Hematopoietic multipotent progenitor cell treated with erythropoietin and hydrocortisone succinate and interleukin-3 and kit ligand, for 8 days (in vitro differentiated cells): Measurements from ENCODE around the gene GABRR1.

Source experiments
- DNase-seq: peaks from one replicate; pipeline ENCODE4 v3.0.0-alpha.2; 2015

Gene GABRR1

GRCh38 chr6:89214197-89214596 lies 3.0 kb downstream of the GABRR1 start:
- no peak for DNase-seq

GRCh38 chr6:89212472-89212871 lies 4.7 kb downstream of the GABRR1 start:
- DNase-seq: no peak

- DNase-seq: no peak
These were observed 7.7 kb downstream of the GABRR1 start for GRCh38 chr6:89209457-89209856.

DNA sequence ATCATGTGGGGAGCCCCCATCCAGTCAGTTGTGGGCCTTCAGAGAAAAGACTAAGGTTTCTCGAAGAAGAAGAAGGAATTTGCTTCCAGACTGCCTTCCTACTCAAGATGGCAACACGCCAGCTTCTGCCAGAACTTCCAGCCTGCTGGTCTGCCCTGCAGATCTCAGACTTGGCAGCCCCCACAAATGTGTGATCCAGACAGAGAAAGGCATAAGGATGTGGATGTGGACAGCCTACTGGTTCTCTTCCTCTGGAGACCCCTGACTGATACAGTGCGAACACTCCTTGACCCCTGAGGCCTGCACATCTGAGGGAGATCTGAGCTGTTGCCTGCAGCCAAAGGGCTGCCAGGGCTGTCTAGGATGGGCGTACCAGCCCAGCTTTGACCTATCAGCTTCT lies 8.6 kb downstream of the GABRR1 start:
- no peak for DNase-seq

GRCh38 chr6:89205819-89206218 lies 11.3 kb downstream of the GABRR1 start:
- DNase-seq: no peak

DNA sequence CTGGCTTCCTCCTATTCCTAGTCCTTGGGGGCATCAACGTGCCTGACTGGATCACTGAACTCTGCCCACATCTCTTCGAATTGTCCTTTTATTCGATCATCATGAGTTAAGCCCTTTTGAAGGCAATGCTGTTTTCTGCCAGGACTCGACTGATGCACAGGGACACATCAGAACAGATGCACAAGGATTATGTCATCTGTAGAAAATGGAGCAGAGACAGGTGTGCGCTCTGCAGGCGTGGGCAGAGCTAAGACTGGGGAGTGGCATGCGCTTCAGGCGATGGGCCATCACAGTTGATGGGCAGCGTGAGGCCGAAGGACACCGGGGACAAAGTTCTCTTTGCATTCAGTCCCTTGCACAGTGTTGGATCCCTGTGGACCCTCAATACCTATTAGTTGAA lies 13.1 kb downstream of the GABRR1 start:
- DNase-seq: no peak

DNA sequence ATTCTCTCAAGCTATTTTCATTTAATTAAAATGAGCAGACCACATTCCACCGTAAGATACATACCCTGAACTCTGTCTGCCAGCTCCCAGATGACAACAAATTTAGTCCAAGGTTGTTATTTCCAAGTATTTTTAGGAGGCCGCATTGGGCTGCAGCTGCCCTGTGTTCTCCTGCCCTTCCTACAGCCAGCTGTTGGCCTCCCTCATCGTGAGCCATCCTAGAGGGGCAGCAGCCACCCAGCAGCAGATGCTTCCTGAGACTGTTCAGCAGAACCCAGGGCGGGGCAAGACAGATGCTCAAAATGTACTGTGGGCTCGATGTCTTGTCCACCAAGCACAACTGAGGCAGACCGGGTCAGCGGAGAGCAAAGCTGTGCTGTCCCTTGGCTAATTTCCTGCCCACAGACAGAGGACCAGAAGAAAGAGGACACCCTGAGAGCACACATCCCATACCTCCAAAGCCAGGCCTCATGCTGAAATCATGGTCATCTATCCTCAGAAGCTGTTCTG lies 16.4 kb downstream of the GABRR1 start:
- DNase-seq: no peak

DNA sequence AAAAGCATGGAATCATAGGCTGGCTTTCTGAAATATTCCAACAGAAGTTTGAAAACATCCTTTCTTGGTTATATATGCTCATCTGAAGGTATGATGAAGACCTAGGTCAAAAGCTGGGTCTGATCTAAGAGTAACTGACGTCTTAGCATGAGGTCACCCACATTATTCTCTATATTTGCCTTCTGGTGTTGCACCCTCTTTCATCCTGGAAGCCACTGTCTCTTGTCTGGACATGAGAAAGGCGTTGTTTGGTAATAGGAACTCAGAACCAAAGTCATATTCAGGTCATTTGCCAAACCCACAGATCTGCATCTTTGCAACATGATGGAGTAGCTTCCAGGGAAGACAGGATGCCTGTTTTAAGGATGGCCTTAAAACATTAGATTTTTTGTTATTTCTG lies 17.6 kb downstream of the GABRR1 start:
- DNase-seq: no peak

DNA sequence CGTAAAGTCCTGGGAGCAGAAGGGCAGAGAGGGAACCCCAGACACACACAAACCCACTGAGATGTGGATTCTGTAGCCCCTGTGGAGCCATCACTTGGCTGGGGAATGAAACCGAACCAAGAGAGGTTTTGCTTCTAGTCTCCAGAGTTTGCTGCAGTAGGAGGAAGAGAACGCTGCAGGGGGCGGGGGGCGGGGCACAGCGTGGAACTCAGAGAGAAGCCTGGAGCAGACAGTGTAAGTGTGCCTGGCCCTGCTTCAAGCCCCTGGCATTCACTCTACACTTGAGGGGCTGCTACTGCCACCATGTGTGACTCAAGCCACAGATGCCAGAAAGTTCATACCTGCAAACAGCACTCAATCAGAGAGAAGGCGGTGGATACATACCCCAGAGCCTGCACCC lies 18.9 kb downstream of the GABRR1 start:
- DNase-seq: no peak

DNA sequence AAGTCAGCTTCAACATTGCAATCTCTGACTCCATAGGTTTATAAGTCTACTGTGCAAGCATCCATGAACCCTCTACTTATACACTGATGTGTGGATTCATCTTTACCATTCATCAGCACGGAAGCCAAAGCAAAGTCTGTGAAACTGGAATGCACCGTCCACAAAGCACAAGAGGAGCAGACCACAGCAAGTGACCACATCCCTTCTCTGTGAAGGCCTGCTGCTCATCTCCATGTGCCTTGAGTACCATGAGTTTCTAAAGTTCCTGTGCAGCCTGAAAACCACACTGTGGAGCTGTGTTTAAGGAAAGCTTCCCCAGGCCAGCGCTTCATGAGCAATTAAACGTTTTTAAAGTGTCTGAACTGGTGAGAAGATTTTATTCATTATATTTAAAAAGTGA lies 20.0 kb downstream of the GABRR1 start:
- no peak for DNase-seq

DNA sequence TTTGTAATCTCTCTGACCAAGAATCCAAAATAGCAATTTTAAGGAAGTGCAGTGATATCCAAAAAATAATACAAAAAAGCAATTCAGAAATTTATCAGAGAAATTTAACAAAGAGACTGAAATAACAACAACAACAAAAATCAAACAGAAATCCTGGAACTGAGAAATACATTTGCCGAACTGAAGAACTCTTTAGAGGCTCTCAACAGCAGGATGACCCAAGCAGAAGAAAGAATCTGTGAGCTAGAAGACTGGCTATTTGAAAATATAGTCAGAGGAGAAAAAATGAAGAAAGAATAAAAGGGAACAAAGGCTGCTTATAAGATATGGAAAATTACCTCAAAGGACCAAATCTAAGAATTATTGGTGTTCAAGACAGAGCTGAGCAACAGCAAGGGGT lies 22.6 kb downstream of the GABRR1 start:
- no peak for DNase-seq

- DNase-seq: no peak
These were observed 26.4 kb downstream of the GABRR1 start for GRCh38 chr6:89190741-89191140.

DNA sequence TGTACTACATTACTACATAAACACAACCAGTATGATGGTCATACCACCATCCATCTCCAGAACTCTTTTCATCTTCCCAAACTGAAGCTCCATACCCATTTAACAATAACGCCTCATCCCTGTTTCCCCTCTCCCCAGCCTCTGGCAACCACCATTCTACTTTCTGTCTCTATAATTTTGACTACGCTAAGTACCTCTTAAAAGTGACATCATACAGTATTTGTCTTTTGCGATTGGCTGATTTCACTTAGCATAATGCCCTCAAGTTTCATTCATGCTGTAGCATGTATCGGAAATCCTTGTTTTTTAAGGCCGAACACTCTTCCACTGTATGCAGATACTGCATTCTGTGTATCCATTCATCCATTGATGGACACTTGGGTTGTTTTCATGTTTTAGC lies 29.7 kb downstream of the GABRR1 start:
- DNase-seq: no peak

GRCh38 chr6:89186762-89187161 lies 30.4 kb downstream of the GABRR1 start:
- DNase-seq: no peak

- no peak for DNase-seq
These were observed 32.8 kb downstream of the GABRR1 start for GRCh38 chr6:89184344-89184743.

GRCh38 chr6:89183294-89183693 lies 33.9 kb downstream of the GABRR1 start:
- DNase-seq: no peak

- no peak for DNase-seq
These were observed 36.2 kb downstream of the GABRR1 start for GRCh38 chr6:89180971-89181370.

- DNase-seq: no peak
These were observed 37.0 kb downstream of the GABRR1 start for GRCh38 chr6:89180112-89180511.

DNA sequence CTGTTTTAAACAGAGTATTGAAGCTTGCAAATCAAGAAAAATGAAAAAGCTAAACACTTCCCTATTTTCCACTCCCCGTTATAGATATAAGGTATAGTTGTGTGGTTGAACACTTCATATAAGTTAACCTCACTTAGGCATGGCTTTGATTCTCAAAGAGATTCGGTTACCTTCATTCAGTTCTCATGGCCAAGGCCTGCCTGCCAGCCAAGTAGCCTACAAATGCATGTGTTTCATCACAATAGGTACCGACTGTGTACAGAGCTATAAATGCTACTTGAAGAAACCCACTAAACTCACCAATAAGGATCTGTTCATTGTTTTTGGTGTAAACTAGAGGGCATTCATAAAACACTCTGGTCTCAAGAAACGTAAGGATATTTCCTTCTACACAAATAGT lies 43.5 kb downstream of the GABRR1 start:
- no peak for DNase-seq

- DNase-seq: no peak
These were observed 45.0 kb downstream of the GABRR1 start for GRCh38 chr6:89172131-89172530.

DNA sequence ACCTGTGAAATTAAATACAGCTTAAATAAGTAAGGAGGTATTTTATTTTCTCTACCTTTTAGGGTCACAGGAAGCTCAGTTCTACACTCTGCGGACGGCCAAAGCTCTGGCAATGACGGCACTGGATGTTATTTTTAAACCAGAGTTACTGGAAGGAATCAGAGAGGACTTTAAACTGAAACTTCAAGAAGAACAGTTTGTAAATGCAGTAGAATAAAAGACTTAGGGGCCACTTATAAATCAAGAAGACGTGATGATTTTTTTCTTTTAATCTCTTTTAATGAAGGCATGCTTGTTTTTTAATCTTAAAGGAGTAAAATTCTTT lies 55.1 kb downstream of the GABRR1 start:
- no peak for DNase-seq

GRCh38 chr6:89161326-89162046 lies 55.7 kb downstream of the GABRR1 start:
- no peak for DNase-seq

GRCh38 chr6:89160331-89161092 lies 56.6 kb downstream of the GABRR1 start:
- DNase-seq: no peak

- DNase-seq: no peak
These were observed 63.0 kb downstream of the GABRR1 start for GRCh38 chr6:89154131-89154530.
